SK-N-SH (cell line): Measurements from ENCODE around the gene CSPG4. TPM values are rescaled to one million over a fixed set of nuclear protein-coding genes. Genes with fewer than 3 reads are reported as not detected.
"Not testable (repeated sequence)": the region's sequence is repeated elsewhere in the genome, so short reads cannot be mapped to it uniquely, and the experiment has no call there.

Experiments used
- CTCF ChIA-PET: fragments of 300-600, 350-600 bp; formaldehyde crosslinking; extraction: SDS; loops from one replicate; lab custom pipeline; 2021; lab: Yijun Ruan, JAX
- POLR2A ChIA-PET: fragments of 350-600 bp; sonication (Branson Sonifier 250); formaldehyde crosslinking; extraction: SDS; loops from one replicate; lab custom pipeline; 2020; ENCODE audit warnings: antibody characterized with exemption, inconsistent platforms; lab: Yijun Ruan, JAX
- DNase-seq: peaks from one replicate; pipeline ENCODE4 v3.0.0; 2012
- H2AFZ ChIP-seq: fragments of 200-600 bp; sonication (generic); 2 replicates; pipeline ENCODE4 v1.8.1; 2016; ENCODE audit warnings: antibody characterized with exemption, mild to moderate bottlenecking, low read depth
- H3F3A ChIP-seq: fragments of 200-600 bp; sonication (generic); replicated peaks from 2 replicates; pipeline ENCODE3; 2016; ENCODE audit warnings: antibody characterized with exemption, mild to moderate bottlenecking; ENCODE audit not compliant: insufficient read depth
- H3K27ac ChIP-seq, 2 experiments: fragments of 200-500 bp in 1 of 2; fragments of 200-600 bp in 1 of 2; sonication (Bioruptor generic) in 1 of 2; sonication (generic), shearing (Covaris generic) in 1 of 2; 2 replicates each; pipeline versions ENCODE4 v1.5.1 to v1.6.1; 2014 to 2016; ENCODE audit warnings: low read depth in 2 of 2, inconsistent platforms in 1 of 2, low read length in 1 of 2, mild to moderate bottlenecking in 1 of 2, mixed read lengths in 1 of 2
- H3K27me3 ChIP-seq: fragments of 200-600 bp; sonication (generic), shearing (Covaris generic); 2 replicates; pipeline ENCODE4 v1.6.1; 2016; ENCODE audit warnings: mixed run types; ENCODE audit not compliant: insufficient read depth
- H3K36me3 ChIP-seq, 2 experiments: fragments of 200-500 bp in 1 of 2; fragments of 200-600 bp in 1 of 2; sonication (Bioruptor generic) in 1 of 2; sonication (generic) in 1 of 2; replicated peaks in 1 of 2; 2 replicates each; pipeline versions ENCODE3 to v1.5.1; 2014 to 2016; ENCODE audit warnings: low read length in 1 of 2, mild to moderate bottlenecking in 1 of 2; ENCODE audit not compliant: insufficient read depth in 2 of 2, control insufficient read depth in 1 of 2
- H3K4me1 ChIP-seq, 2 experiments: fragments of 200-500 bp in 1 of 2; fragments of 200-600 bp in 1 of 2; sonication (Bioruptor generic) in 1 of 2; sonication (generic), shearing (Covaris generic) in 1 of 2; 2 replicates each; pipeline versions ENCODE4 v1.5.1 to v1.6.1; 2014 to 2016; ENCODE audit warnings: low read depth in 1 of 2, low read length in 1 of 2, mixed run types in 1 of 2; ENCODE audit not compliant: insufficient read depth in 2 of 2, control insufficient read depth in 1 of 2
- H3K4me2 ChIP-seq: fragments of 200-600 bp; sonication (generic), shearing (Covaris generic); 2 replicates; pipeline ENCODE4 v1.6.1; 2017; ENCODE audit warnings: mixed run types
- H3K4me3 ChIP-seq, 2 experiments: fragments of 200-500 bp in 1 of 2; fragments of 200-600 bp in 1 of 2; sonication (Bioruptor generic) in 1 of 2; sonication (generic), shearing (Covaris generic) in 1 of 2; 2 replicates each; pipeline versions ENCODE4 v1.5.1 to v1.8.1; 2014 to 2016; ENCODE audit warnings: low read depth in 2 of 2, inconsistent platforms in 1 of 2, low read length in 1 of 2, mild to moderate bottlenecking in 1 of 2, mixed read lengths in 1 of 2, moderate library complexity in 1 of 2
- H3K79me2 ChIP-seq: fragments of 200-600 bp; sonication (generic); 2 replicates; pipeline ENCODE4 v1.8.1; 2017; ENCODE audit warnings: mild to moderate bottlenecking; ENCODE audit not compliant: insufficient read depth
- H3K9ac ChIP-seq: fragments of 200-600 bp; sonication (generic); 2 replicates; pipeline ENCODE4 v1.6.1; 2017; ENCODE audit warnings: mixed run types
- H3K9me2 ChIP-seq: fragments of 200-600 bp; sonication (generic); 2 replicates; pipeline ENCODE4 v1.6.1; 2017; ENCODE audit warnings: mixed run types
- H3K9me3 ChIP-seq: fragments of 200-600 bp; sonication (generic); 2 replicates; pipeline ENCODE4 v1.6.1; 2017; ENCODE audit warnings: mixed run types, mild to moderate bottlenecking, moderate library complexity
- H4K20me1 ChIP-seq: fragments of 200-600 bp; sonication (generic); 2 replicates; pipeline ENCODE4 v1.6.1; 2017; ENCODE audit warnings: mild to moderate bottlenecking, mixed run types; ENCODE audit not compliant: insufficient read depth
- FOXJ3 ChIP-seq: sonication (generic); formaldehyde crosslinking; IDR thresholded peaks from 2 replicates; pipeline ENCODE4 v1.5.1; 2020; ENCODE audit warnings: mild to moderate bottlenecking, missing genetic modification reagents
- MEF2A ChIP-seq: IDR thresholded peaks from 2 replicates; pipeline ENCODE4 v1.4.0; 2012; ENCODE audit warnings: low read depth, borderline replicate concordance
- POLR2AphosphoS5 ChIP-seq: IDR thresholded peaks from 2 replicates; pipeline ENCODE4 v1.6.1; 2012; ENCODE audit warnings: low read depth, low read length
- RAD21 ChIP-seq: IDR thresholded peaks from 2 replicates; pipeline ENCODE4 v1.6.1; 2012; ENCODE audit warnings: mild to moderate bottlenecking, low read length
- YY1 ChIP-seq: IDR thresholded peaks from 2 replicates; pipeline ENCODE4 v1.4.0; 2012; ENCODE audit warnings: low read depth, mild to moderate bottlenecking
- WGBS: methylation state at CpG from one replicate; pipeline ENCODE4 v1.1.6; 2017; ENCODE audit warnings: low lambda C conversion rate; 5-methylcytosine and 5-hydroxymethylcytosine counted together
- polyA plus RNA-seq, 3 experiments: library from polyadenylated mRNA; depleted of rRNA; stranded (reverse); fragments of >200 nt; gene quantifications; 2 replicates each; pipeline ENCODE4 v1.2.3, GENCODE V29; 2012
- TF ChIP-seq, protein P1 (sequence below): IDR thresholded peaks from 2 replicates; pipeline ENCODE4 v1.4.0; 2012; ENCODE audit warnings: low read depth

The CSPG4 gene
- polyA plus RNA-seq, 1 of the 3 experiments (the other 2 are of a cell fraction), result 0.35 TPM

DNA sequence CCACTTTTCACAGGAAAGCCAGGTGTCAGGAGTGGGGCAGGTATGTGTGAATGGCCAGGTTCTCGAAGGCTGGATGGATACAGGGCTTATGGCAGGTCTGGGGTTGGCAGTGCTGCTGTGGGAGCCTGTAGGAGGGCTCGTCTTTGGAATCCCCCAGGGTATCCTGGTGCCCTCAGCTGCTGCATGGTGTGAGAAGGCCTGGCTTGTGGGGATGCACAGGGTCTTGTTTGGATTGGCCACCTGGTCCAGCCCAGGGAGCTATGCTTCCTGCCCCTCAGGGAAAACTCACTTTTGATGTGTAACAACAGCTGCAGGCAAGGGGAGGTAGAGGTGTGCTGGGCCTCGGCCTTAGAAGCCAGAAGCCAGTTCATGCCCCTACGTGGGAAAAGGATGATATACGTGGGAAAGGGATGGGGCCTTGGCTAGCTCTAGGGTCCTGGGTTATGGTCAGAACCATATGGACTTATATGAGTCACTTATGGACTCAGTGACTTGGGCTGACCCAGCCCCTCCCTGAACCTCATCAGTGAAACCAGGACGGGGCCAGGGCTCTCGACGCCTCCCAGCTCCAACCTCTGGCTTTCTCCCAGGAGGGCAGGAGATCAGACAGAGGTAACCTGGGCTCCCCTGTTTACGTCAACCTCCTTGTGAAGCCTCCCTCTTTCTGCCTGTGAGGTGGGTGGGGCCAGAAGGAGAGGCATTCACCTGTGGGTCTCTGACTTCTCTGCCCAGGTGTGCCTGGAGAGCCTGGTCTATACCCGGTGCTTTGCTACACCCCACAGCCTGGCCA, 37.8 kb upstream of the CSPG4 start:
- ChIA-PET POLR2A (no interaction called here), CTCF (interaction anchor here (0.9 to 2.3 kb wide), 5 partner anchors 12 to 64 kb away, joined by 3 to 8 read pairs (median 4); no protein-coding TSS in a partner anchor)
- Histone ChIP-seq H2AFZ (no peak overlapping the region), H3K9me2 (no peaks in the 10 kb centered on the region), H3K4me1 (peaks cover 0 to 3% of the 10 kb centered on the region in 2 experiments; a peak in 1 of 4 replicates), H3K4me2 (no peak overlapping the region), H3K9ac (no peak overlapping the region), H4K20me1 (no peaks in the 10 kb centered on the region), H3K4me3 (no peak overlapping the region), H3K27me3 (no peaks in the 10 kb centered on the region; the same call in 1 of the 2 replicates), H3K36me3 (no peaks in the 10 kb centered on the region), H3F3A (no peaks in the 10 kb centered on the region), H3K9me3 (no peaks in the 10 kb centered on the region), H3K79me2 (no peaks in the 10 kb centered on the region), H3K27ac (no peak overlapping the region)
- TF ChIP-seq POLR2AphosphoS5, result no peak
- TF ChIP-seq YY1, result no peak
- 73% methylated on average over 5 of the region's 10 CpGs for WGBS
- no peak for DNase-seq

GRCh38 chr15:75749820-75750219, 37.2 kb upstream of the CSPG4 start:
- H3K4me1 ChIP-seq, result peaks cover 0 to 3% of the 10 kb centered on the region in 2 experiments; a peak in 1 of 4 replicates
- no peaks in the 10 kb centered on the region for H3F3A ChIP-seq
- no peak overlapping the region for H2AFZ ChIP-seq
- DNase-seq, result no peak
- H3K79me2 ChIP-seq, result no peaks in the 10 kb centered on the region
- no peaks in the 10 kb centered on the region for H3K9me2 ChIP-seq
- H4K20me1 ChIP-seq, result no peaks in the 10 kb centered on the region
- TF ChIP-seq MEF2A, result no peak
- TF ChIP-seq, protein P1, sequence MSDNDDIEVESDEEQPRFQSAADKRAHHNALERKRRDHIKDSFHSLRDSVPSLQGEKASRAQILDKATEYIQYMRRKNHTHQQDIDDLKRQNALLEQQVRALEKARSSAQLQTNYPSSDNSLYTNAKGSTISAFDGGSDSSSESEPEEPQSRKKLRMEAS, result no peak
- TF ChIP-seq POLR2AphosphoS5, result no peak
- TF ChIP-seq RAD21, result no peak
- TF ChIP-seq FOXJ3 (CRISPR knock-in tag), result no peak
- H3K27ac ChIP-seq, result no peak overlapping the region
- POLR2A ChIA-PET, result no interaction called here
- H3K9ac ChIP-seq, result no peak overlapping the region
- no peak overlapping the region for H3K4me3 ChIP-seq
- no peaks in the 10 kb centered on the region for H3K36me3 ChIP-seq
- 76% methylated on average over 4 of the region's 4 CpGs for WGBS
- no peaks in the 10 kb centered on the region for H3K9me3 ChIP-seq
- no peaks in the 10 kb centered on the region; the same call in 1 of the 2 replicates for H3K27me3 ChIP-seq
- CTCF ChIA-PET, result interaction anchor here (0.9 to 1.1 kb wide), 2 partner anchors 20 to 63 kb away, joined by 3 read pairs; no protein-coding TSS in a partner anchor
- H3K4me2 ChIP-seq, result no peak overlapping the region

DNA sequence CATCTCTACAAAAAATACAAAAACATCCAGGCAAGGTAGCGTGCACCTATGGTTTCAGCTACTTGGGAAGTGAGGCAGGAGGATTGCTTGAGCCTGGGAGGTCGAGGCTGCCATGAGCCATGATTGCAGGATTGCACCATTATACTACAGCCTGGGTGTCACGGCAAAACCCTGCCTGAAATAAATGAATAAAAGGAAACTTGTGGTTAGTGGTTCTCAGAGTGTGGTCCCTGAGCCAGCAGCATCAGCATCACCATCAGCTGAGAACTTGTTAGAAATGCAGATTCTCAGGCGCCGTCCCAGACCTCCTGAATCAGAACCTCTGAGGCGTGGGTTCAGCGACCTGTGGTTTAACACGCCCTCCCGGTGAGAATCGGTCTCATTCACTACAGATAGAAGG, 36.2 kb upstream of the CSPG4 start:
- H3K36me3 ChIP-seq, H3K4me1 ChIP-seq, H3K9me2 ChIP-seq, H3K27me3 ChIP-seq, H3F3A ChIP-seq, H3K9ac ChIP-seq, H3K79me2 ChIP-seq, H3K4me3 ChIP-seq, H3K27ac ChIP-seq, H4K20me1 ChIP-seq, CTCF ChIA-PET, H3K4me2 ChIP-seq, DNase-seq, POLR2A ChIA-PET, H2AFZ ChIP-seq, H3K9me3 ChIP-seq: not testable (repeated sequence)
- WGBS, result 78% methylated on average over 7 of the region's 10 CpGs

DNA sequence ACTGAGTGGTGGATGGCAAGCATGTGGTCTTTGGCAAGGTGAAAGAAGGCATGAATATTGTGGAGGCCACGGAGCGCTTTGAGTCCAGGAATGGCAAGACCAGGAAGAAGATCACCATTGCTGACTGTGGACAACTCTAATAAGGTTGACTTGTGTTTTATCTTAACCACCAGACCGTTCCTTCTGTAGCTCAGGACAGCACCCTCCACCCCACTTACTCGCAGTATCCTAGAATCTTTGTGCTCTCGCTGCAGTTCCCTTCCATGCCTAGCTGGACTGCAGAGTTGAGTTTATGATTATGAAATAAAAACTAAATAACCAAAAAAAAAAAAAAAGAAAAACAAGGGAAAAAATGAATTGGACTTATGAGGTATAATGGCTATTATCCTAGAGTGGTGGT, 34.5 kb upstream of the CSPG4 start:
- H3K9ac ChIP-seq, H3K4me1 ChIP-seq, H3K4me3 ChIP-seq, H3K27ac ChIP-seq, CTCF ChIA-PET, H3K9me3 ChIP-seq, H4K20me1 ChIP-seq, H3K36me3 ChIP-seq, H2AFZ ChIP-seq, DNase-seq, H3K4me2 ChIP-seq, H3F3A ChIP-seq, H3K9me2 ChIP-seq, H3K27me3 ChIP-seq, H3K79me2 ChIP-seq, POLR2A ChIA-PET: not testable (repeated sequence)
- WGBS, result 90% methylated on average over 5 of the region's 5 CpGs
